K562 (cell line): ENCODE results near the gene TSPYL4. TPM values are rescaled to one million over a fixed set of nuclear protein-coding genes. Genes with fewer than 3 reads are reported as not detected.

Experiments
- CBX3 ChIP-seq, 2 experiments: IDR thresholded peaks; 1 replicate in 1 of 2; 2 replicates in 1 of 2; pipeline ENCODE4 v1.6.1; 2012; ENCODE audit warnings: inconsistent platforms in 2 of 2, low read length in 2 of 2, borderline replicate concordance in 1 of 2, control low read depth in 1 of 2
- DEAF1 ChIP-seq: fragments of 450-650 bp; formaldehyde crosslinking; IDR thresholded peaks from 2 replicates; pipeline ENCODE4 v1.4.0; 2020; ENCODE audit warnings: mild to moderate bottlenecking, moderate library complexity
- FOXJ2 ChIP-seq: fragments of 200-800 bp; sonication (Bioruptor generic); IDR thresholded peaks from 2 replicates; pipeline ENCODE4 v1.6.1; 2016; ENCODE audit warnings: missing genetic modification characterization, missing compliant biosample characterization
- LARP7 ChIP-seq: fragments of 450-650 bp; IDR thresholded peaks from 2 replicates; pipeline ENCODE4 v1.6.1; 2016
- RAD21 ChIP-seq, 2 experiments: fragments of 250-450 bp in 1 of 2; fragments of 450-650 bp in 1 of 2; sonication (Bioruptor Pico) in 1 of 2; formaldehyde crosslinking in 1 of 2; IDR thresholded peaks in 1 of 2; conservative IDR thresholded peaks in 1 of 2; 2 replicates each; pipeline versions ENCODE4 v1.4.0 to v1.8.0; 2020 to 2022; ENCODE audit warnings: mild to moderate bottlenecking in 2 of 2, moderate library complexity in 1 of 2
- REST ChIP-seq, 2 experiments: fragments of 450-650 bp; formaldehyde crosslinking in 1 of 2; IDR thresholded peaks; 2 replicates each; pipeline versions ENCODE4 v1.4.0 to v1.6.1; 2014 to 2020; ENCODE audit warnings: mild to moderate bottlenecking in 2 of 2, borderline replicate concordance in 1 of 2, low read depth in 1 of 2
- RHOXF2B ChIP-seq: fragments of 250-450 bp; sonication (Bioruptor Pico); conservative IDR thresholded peaks from 2 replicates; pipeline ENCODE4 v1.5.1; 2021
- SMC3 ChIP-seq: conservative IDR thresholded peaks from 2 replicates; pipeline ENCODE4 v1.6.1; 2011; ENCODE audit warnings: low read depth, low read length, improper control_type of control experiment; ENCODE audit not compliant: insufficient read depth
- ZNF212 ChIP-seq: fragments of 450-650 bp; formaldehyde crosslinking; IDR thresholded peaks from 2 replicates; pipeline ENCODE4 v1.4.0; 2020; ENCODE audit warnings: mild to moderate bottlenecking
- ZNF644 ChIP-seq: fragments of 200-800 bp; sonication (Bioruptor generic); IDR thresholded peaks from 2 replicates; pipeline ENCODE4 v1.6.1; 2016; ENCODE audit warnings: low read depth, missing genetic modification characterization, missing compliant biosample characterization
- ZNF785 ChIP-seq: fragments of 250-450 bp; sonication (Bioruptor Pico); IDR thresholded peaks from 2 replicates; pipeline ENCODE4 v1.4.0; 2020; ENCODE audit warnings: mild to moderate bottlenecking
- polyA plus RNA-seq, 8 experiments: library from polyadenylated mRNA; depleted of rRNA in 4 of 8; stranded (reverse) in 5 of 8; unstranded in 3 of 8; fragments of >200 nt; fragmentation: Nextera tagmentation in 2 of 8; fragmentation: Illumina TruSeq in 1 of 8; extraction: Ambion mirVana in 2 of 8; extraction: Trizol in 1 of 8; gene quantifications; 2 replicates each; pipeline versions ENCODE4 v1.2.1 to v1.2.3, GENCODE V29; 2011 to 2014; ENCODE audit warnings: inconsistent platforms in 1 of 8, missing spikeins in 1 of 8
- total RNA-seq, 7 experiments: library from RNA; depleted of rRNA in 6 of 7; stranded (reverse); fragments of >200 nt in 6 of 7; fragmentation: Illumina TruSeq in 2 of 7; extraction: Trizol in 2 of 7; gene quantifications; 2 replicates each; pipeline versions ENCODE4 v1.2.1 to v1.2.3, GENCODE V29; 2011 to 2021; ENCODE audit warnings: low replicate concordance in 1 of 7
- TF ChIP-seq, protein P1 (sequence below): fragments of 250-450 bp; sonication (Bioruptor Pico); IDR thresholded peaks from 2 replicates; pipeline ENCODE4 v1.8.0; 2022; ENCODE audit warnings: inconsistent platforms

Gene TSPYL4
- total and polyA plus RNA-seq, 9 of the 15 experiments (the other 6 are each of a cell fraction or from before 2014, with no cell fraction given): 0.69 to 18.0 (median 9.1) TPM

DNA sequence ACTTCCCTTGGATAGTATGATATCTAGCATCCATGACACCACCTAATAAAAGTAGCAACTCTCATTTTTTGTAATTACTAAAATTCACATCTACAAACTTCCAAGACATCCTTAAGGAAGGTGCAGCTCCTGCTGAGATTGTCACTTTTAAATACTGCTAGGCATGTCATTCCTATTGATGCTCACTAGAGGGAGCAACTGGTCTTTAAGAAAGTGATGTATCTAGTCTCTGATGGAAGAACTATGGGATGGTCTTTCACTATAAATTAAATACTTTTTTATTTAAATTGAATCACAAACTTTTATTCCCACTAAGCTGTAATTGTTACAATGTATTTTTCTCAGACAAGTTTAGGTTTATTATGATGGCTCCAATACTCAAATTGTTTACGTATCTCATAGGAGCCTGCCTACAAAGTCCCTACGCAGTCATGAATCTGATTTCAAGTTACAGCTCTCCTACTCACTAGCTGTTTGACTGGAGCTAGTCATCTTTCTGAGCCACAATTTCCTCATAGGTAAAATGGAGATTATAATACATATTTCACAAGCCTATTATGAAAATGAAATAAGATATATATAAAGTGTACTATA, 33.9 kb upstream of the TSPYL4 start (continued):
- TF ChIP-seq RAD21 (CRISPR knock-in tag; conservative IDR thresholded peaks at IDR 0.05 in 1 of 2, IDR thresholded peaks at IDR 0.05 in 1 of 2) (peak; percentile 86 to 90), ZNF644 (tag) (no peak), FOXJ2 (tag) (no peak), REST (IDR thresholded peaks at IDR 0.05; ENCODE audit: borderline replicate concordance) (peak; percentile 59; the same call in 1 of the 2 replicates), REST (CRISPR knock-in tag; IDR thresholded peaks at IDR 0.05; ENCODE audit: low read depth) (no peak), ZNF212 (CRISPR knock-in tag) (no peak), RHOXF2B (CRISPR knock-in tag) (no peak), LARP7 (no peak), SMC3 (peak; percentile 57), DEAF1 (CRISPR knock-in tag) (peak; percentile 77), ZNF785 (no peak), CBX3 (IDR thresholded peaks at IDR 0.05; ENCODE audit: borderline replicate concordance in 1 of 2, low read length in 2 of 2) (no peak)
- TF ChIP-seq, protein P1, sequence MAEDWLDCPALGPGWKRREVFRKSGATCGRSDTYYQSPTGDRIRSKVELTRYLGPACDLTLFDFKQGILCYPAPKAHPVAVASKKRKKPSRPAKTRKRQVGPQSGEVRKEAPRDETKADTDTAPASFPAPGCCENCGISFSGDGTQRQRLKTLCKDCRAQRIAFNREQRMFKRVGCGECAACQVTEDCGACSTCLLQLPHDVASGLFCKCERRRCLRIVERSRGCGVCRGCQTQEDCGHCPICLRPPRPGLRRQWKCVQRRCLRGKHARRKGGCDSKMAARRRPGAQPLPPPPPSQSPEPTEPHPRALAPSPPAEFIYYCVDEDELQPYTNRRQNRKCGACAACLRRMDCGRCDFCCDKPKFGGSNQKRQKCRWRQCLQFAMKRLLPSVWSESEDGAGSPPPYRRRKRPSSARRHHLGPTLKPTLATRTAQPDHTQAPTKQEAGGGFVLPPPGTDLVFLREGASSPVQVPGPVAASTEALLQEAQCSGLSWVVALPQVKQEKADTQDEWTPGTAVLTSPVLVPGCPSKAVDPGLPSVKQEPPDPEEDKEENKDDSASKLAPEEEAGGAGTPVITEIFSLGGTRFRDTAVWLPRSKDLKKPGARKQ: no peak
